Gastrocnemius medialis (tissue), 4 donors: Measurements from ENCODE around the gene IFT52.

Source experiments
- CTCF ChIP-seq, 5 experiments: fragments of 450-650 bp in 3 of 5; fragments of 200-600 bp in 2 of 5; sonication (generic) in 2 of 5; IDR thresholded peaks in 4 of 5; conservative IDR thresholded peaks in 1 of 5; 1 replicate in 4 of 5; 2 replicates in 1 of 5; pipeline ENCODE4 v1.5.1; 2016 to 2019; ENCODE audit warnings: antibody characterized with exemption in 5 of 5, mild to moderate bottlenecking in 3 of 5, moderate library complexity in 3 of 5
- POLR2A ChIP-seq, 2 donors: fragments of 450-650 bp; IDR thresholded peaks; one replicate each; pipeline ENCODE4 v1.6.1; 2017; ENCODE audit warnings: antibody characterized with exemption in 2 of 2, mild to moderate bottlenecking in 2 of 2, moderate library complexity in 2 of 2

DNA sequence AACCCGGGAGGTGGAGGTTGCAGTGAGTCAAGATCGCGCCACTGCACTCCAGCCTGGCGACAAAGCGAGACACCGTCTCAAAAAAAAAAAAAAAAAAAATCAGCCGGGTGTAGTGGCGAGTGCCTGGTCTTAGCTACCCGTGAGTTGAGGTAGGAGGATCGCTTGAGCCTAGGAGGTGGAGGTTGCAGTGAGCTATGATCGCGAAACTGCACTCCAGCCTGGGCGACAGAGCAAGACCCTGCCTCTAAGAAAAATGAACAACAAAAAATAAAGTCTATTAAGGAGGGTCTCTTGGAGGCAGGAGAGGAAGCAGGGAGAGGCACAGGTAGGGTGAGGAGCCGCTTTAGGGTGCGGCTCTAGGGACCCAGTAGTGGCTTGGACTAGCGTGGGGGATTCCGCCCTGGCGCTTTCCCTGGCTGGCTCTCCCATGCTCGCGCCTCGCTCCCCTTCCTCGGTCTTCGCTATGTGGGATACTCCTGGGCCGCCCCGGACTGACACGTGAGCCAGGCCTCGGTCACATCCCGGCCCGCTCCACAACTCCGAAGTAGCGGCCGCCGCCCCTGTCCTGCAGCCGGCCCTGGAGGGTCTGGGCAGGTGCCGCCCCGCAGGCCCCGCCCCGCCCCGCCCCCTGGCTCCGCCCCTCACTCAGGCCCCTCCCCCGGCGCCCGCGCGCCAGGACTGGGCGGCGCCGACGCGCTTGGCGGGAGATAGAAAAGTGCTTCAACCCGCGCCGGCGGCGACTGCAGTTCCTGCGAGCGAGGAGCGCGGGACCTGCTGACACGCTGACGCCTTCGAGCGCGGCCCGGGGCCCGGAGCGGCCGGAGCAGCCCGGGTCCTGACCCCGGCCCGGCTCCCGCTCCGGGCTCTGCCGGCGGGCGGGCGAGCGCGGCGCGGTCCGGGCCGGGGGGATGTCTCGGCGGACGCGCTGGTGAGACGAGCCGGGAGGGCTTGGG is 75.9 kb downstream of the IFT52 start, which contains the start of gene MYBL2:
- TF ChIP-seq CTCF (IDR thresholded peaks at IDR 0.05 in 4 of 5, conservative IDR thresholded peaks at IDR 0.05 in 1 of 5) (no peak), POLR2A (IDR thresholded peaks at IDR 0.05) (no peak)
